ENCODE data around the gene USP10. TPM values are rescaled to one million over a fixed set of nuclear protein-coding genes. Genes with fewer than 3 reads are reported as not detected.

USP10 gene
- total RNA-seq, 2 experiments from 2014 or later, result 99.3 to 106 TPM

DNA sequence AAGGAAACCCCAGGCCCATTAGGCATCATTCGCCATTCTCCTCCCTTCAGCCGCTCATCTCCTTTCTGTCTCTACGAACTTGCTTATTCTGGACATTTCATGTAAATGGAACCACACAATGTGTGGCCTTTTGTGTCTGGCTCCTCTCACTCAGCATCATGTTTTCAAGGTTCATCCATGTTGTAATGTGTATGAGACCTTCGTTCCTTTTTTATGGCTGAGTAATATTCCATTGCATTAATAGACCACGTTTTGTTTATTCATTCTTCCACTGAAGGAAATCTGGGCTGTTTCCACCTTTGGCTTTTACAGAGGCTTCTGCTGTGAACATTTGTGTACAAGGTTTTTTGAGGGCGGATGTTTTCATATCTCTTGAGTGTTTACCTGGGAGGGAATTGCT, 123.2 kb downstream of the USP10 start:
- TF ChIP-seq, protein P1, sequence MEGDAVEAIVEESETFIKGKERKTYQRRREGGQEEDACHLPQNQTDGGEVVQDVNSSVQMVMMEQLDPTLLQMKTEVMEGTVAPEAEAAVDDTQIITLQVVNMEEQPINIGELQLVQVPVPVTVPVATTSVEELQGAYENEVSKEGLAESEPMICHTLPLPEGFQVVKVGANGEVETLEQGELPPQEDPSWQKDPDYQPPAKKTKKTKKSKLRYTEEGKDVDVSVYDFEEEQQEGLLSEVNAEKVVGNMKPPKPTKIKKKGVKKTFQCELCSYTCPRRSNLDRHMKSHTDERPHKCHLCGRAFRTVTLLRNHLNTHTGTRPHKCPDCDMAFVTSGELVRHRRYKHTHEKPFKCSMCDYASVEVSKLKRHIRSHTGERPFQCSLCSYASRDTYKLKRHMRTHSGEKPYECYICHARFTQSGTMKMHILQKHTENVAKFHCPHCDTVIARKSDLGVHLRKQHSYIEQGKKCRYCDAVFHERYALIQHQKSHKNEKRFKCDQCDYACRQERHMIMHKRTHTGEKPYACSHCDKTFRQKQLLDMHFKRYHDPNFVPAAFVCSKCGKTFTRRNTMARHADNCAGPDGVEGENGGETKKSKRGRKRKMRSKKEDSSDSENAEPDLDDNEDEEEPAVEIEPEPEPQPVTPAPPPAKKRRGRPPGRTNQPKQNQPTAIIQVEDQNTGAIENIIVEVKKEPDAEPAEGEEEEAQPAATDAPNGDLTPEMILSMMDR (IDR thresholded peaks at IDR 0.05), result no peak

DNA sequence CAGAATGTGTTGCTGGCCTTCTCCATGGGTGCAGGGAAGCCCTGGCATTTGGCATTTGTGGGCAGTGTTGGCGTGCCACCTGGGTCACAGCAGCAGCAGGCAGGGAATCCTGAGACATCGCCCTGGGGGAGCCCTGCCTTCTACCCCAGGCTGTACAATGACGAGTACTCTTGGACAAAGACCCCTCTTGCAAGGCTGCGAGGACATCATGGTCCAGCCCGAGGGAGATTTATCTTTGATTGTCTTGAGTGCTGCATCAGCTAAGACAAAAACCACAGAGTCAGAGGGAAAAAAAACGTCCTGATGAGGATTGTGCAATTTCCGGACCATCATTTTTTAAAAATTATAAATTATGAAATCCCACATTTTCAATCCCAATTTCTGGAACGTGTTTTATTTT, 123.7 kb downstream of the USP10 start:
- no peak for DNase-seq
- CTCF ChIA-PET, result no interaction called here
- Histone ChIP-seq H3K4me1 (ENCODE audit: insufficient read depth, low read length) (peaks cover 26% of the 10 kb centered on the region), H3K27me3 (ENCODE audit: control insufficient read depth in 1 of 2, insufficient read depth in 2 of 2, low read length in 2 of 2) (peaks cover 0 to 8% of the 10 kb centered on the region in 2 experiments), H3K36me3 (ENCODE audit: insufficient read depth, low read length) (no peaks in the 10 kb centered on the region), H3K9me3 (ENCODE audit: control insufficient read depth in 1 of 2, insufficient read depth in 1 of 2, low read length in 2 of 2) (peaks cover 0 to 4% of the 10 kb centered on the region in 2 experiments), H3K4me3 (ENCODE audit: low read length) (no peak overlapping the region), H3K27ac (ENCODE audit: low read depth in 1 of 2, low read length in 2 of 2) (no peak overlapping the region)
- H3K36me3 Mint-ChIP-seq (ENCODE audit: low read depth), result no peaks in the 10 kb centered on the region
- intact Hi-C loops (cut with DNase I, micrococcal nuclease), result no loop called here
- no peak overlapping the region for H3K27ac Mint-ChIP-seq
- ATAC-seq (ENCODE audit: poor library complexity), result no peak
- no peaks in the 10 kb centered on the region for H3K9me3 Mint-ChIP-seq
- POLR2A ChIA-PET, result no interaction called here
- H3K4me1 Mint-ChIP-seq (ENCODE audit: low read depth), result peaks cover 11% of the 10 kb centered on the region
- no peak overlapping the region for H3K4me3 Mint-ChIP-seq
- H3K27me3 Mint-ChIP-seq, result peaks cover 23% of the 10 kb centered on the region
- TF ChIP-seq, protein P1 (IDR thresholded peaks at IDR 0.05), result no peak

More for the DNA sequence above, 123.2 kb downstream of the USP10 start:
- no peaks in the 10 kb centered on the region for H3K36me3 ChIP-seq (ENCODE audit: insufficient read depth, low read length)
- no peak for ATAC-seq (ENCODE audit: poor library complexity)
- peaks cover 0 to 4% of the 10 kb centered on the region in 2 experiments for H3K9me3 ChIP-seq (ENCODE audit: control insufficient read depth in 1 of 2, insufficient read depth in 1 of 2, low read length in 2 of 2)
- H3K4me1 ChIP-seq (ENCODE audit: insufficient read depth, low read length), result peaks cover 26% of the 10 kb centered on the region
- Mint-ChIP-seq H3K27me3 (peaks cover 22% of the 10 kb centered on the region), H3K9me3 (no peaks in the 10 kb centered on the region), H3K36me3 (ENCODE audit: low read depth) (no peaks in the 10 kb centered on the region), H3K27ac (no peak overlapping the region), H3K4me3 (no peak overlapping the region), H3K4me1 (ENCODE audit: low read depth) (peaks cover 11% of the 10 kb centered on the region)
- intact Hi-C loops (cut with DNase I, micrococcal nuclease), result no loop called here
- ChIA-PET POLR2A (no interaction called here), CTCF (no interaction called here)
- H3K27ac ChIP-seq (ENCODE audit: low read depth in 1 of 2, low read length in 2 of 2), result no peak overlapping the region
- H3K27me3 ChIP-seq (ENCODE audit: control insufficient read depth in 1 of 2, insufficient read depth in 2 of 2, low read length in 2 of 2), result peaks cover 0 to 8% of the 10 kb centered on the region in 2 experiments
- DNase-seq, result no peak
- H3K4me3 ChIP-seq (ENCODE audit: low read length), result no peak overlapping the region

DNA sequence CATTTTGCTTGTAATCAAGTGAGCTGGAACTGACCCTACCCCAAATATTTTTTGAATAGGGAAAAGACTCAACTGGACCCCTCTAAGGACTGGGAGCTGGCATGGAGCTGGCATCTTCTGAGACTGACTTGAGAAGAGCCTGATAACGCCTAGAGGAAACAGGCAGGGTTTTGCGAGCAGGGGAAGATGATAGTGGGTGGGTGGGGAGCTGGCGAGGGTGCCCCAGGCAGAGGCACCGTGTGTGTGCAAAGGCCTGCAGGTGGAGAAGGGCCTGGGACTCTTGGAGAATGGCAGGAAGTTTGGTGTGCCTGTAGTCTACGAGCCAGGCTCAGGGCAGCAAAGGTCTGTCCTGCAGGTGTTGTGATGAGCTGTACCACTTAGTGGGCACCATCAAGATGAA, 124.1 kb downstream of the USP10 start:
- no peak overlapping the region for H3K4me3 Mint-ChIP-seq
- H3K4me1 ChIP-seq (ENCODE audit: insufficient read depth, low read length), result peaks cover 26% of the 10 kb centered on the region
- intact Hi-C loops (cut with DNase I, micrococcal nuclease), result no loop called here
- no peaks in the 10 kb centered on the region for H3K9me3 Mint-ChIP-seq
- CTCF ChIA-PET, result no interaction called here
- no peaks in the 10 kb centered on the region for H3K36me3 ChIP-seq (ENCODE audit: insufficient read depth, low read length)
- ATAC-seq (ENCODE audit: poor library complexity) (no peak), DNase-seq (no peak)
- TF ChIP-seq, protein P1 (IDR thresholded peaks at IDR 0.05), result no peak
- no peak overlapping the region for H3K27ac ChIP-seq (ENCODE audit: low read depth in 1 of 2, low read length in 2 of 2)
- H3K27ac Mint-ChIP-seq, result no peak overlapping the region
- no peak overlapping the region for H3K4me3 ChIP-seq (ENCODE audit: low read length)
- POLR2A ChIA-PET, result no interaction called here
- no peaks in the 10 kb centered on the region for H3K36me3 Mint-ChIP-seq (ENCODE audit: low read depth)
- H3K4me1 Mint-ChIP-seq (ENCODE audit: low read depth), result peaks cover 11% of the 10 kb centered on the region
- peaks cover 27% of the 10 kb centered on the region for H3K27me3 Mint-ChIP-seq
- H3K27me3 ChIP-seq (ENCODE audit: control insufficient read depth in 1 of 2, insufficient read depth in 2 of 2, low read length in 2 of 2), result peaks cover 0 to 8% of the 10 kb centered on the region in 2 experiments
- peaks cover 0 to 4% of the 10 kb centered on the region in 2 experiments for H3K9me3 ChIP-seq (ENCODE audit: control insufficient read depth in 1 of 2, insufficient read depth in 1 of 2, low read length in 2 of 2)
